ENCODE data around the gene EXOG.
A peak's percentile ranks its signal among the peaks of the same experiment; 100 is the strongest.

EXOG gene

GRCh38 chr3:38496131-38496910, at the start of gene EXOG:
TSS of gene EXOG (plus strand) at chr3:38496340. CDS start at chr3:38496368, 28 bp downstream.
- peak; percentile 97 for DNase-seq

GRCh38 chr3:38446812-38447211, 49.3 kb upstream of the EXOG start:
- no peak for DNase-seq

- no peak for DNase-seq
These were observed 45.3 kb upstream of the EXOG start for GRCh38 chr3:38450853-38451252.

- DNase-seq, result peak; percentile 90
These were observed 42.8 kb upstream of the EXOG start, which contains the start of gene ACVR2B for GRCh38 chr3:38453075-38453912. TSS of gene ACVR2B (plus strand) at chr3:38453890. CDS start at chr3:38454323, 433 bp downstream.

- no peak for DNase-seq
These were observed 42.3 kb upstream of the EXOG start for GRCh38 chr3:38453913-38454177.

- peak; percentile 40 for DNase-seq
These were observed 41.8 kb upstream of the EXOG start for GRCh38 chr3:38454178-38454883.

- DNase-seq, result peak; percentile 76
These were observed 41.1 kb upstream of the EXOG start for GRCh38 chr3:38454884-38455638.

GRCh38 chr3:38455639-38456430, 40.3 kb upstream of the EXOG start:
- DNase-seq, result no peak

- no peak for DNase-seq
These were observed 38.8 kb upstream of the EXOG start for GRCh38 chr3:38457111-38458003.

- DNase-seq, result peak; percentile 83
These were observed 37.2 kb upstream of the EXOG start for GRCh38 chr3:38458796-38459498.

- no peak for DNase-seq
These were observed 36.6 kb upstream of the EXOG start for GRCh38 chr3:38459499-38460048.

GRCh38 chr3:38460377-38461270, 35.5 kb upstream of the EXOG start:
- peak; percentile 78 for DNase-seq

- no peak for DNase-seq
These were observed 30.5 kb upstream of the EXOG start for GRCh38 chr3:38465588-38466154.

- DNase-seq, result no peak
These were observed 27.4 kb upstream of the EXOG start for GRCh38 chr3:38468765-38469164.

- DNase-seq, result no peak
These were observed 26.3 kb upstream of the EXOG start for GRCh38 chr3:38469852-38470251.

- DNase-seq, result no peak
These were observed 24.8 kb upstream of the EXOG start for GRCh38 chr3:38471260-38471857.

GRCh38 chr3:38472342-38472741, 23.8 kb upstream of the EXOG start:
- no peak for DNase-seq

GRCh38 chr3:38473229-38473628, 22.9 kb upstream of the EXOG start:
- DNase-seq, result no peak
